GM21723 (cell line): ENCODE measurements around the gene OSBPL9.
A peak's percentile ranks its signal among the peaks of the same experiment; 100 is the strongest.

Experiments used
- ATAC-seq: cut with Tn5 transposase; IDR thresholded peaks from one replicate; pipeline ENCODE4 v1.9.1; 2021; ENCODE audit warnings: mild to moderate bottlenecking, moderate library complexity; ENCODE audit not compliant: unreplicated experiment

The OSBPL9 gene

DNA sequence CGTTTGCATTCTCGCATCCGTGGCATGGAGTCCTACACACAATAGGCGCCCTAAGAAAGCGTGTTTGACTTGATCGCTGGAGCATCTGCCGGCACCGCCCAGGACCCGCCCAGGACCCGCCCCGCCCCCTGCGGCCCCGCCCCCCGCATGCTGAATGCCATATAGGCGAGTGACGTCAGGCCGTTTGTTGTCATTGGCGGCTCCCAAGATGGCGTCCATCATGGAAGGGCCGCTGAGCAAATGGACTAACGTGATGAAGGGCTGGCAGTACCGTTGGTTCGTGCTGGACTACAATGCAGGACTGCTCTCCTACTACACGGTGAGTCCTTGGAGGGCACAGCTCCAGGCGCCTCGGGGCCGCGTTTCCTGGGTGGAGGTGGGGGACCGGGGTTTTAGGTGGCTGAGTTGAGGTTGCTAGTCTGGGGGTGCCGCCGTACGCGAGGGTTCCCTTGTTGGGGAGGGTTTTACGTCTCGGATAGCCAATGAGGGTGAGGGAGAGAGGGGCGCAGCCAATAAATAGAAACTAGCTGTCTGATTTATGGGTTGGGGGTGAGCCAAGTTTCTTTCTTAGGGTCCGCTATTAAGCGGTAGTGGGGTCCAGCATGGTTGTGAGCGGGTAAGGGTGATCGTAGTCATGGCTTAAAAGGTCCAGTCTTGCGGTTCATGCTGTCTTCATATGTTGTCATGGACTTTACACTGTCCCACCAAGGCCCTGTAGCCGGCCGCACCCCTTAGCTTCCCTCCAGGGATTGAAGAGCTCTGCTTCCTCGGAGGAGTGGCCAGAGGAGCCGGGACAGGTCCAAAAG lies at the start of gene OSBPL9:
Gene OSBPL9, plus strand, starts transcription at position 190 of the 806 bp plus-strand sequence. Its CDS starts 19 bp downstream, at position 209.
- ATAC-seq, result peak; percentile 91

- no peak for ATAC-seq
Measured at GRCh38 chr1:51567653-51568052, 49.2 kb upstream of the OSBPL9 start.

DNA sequence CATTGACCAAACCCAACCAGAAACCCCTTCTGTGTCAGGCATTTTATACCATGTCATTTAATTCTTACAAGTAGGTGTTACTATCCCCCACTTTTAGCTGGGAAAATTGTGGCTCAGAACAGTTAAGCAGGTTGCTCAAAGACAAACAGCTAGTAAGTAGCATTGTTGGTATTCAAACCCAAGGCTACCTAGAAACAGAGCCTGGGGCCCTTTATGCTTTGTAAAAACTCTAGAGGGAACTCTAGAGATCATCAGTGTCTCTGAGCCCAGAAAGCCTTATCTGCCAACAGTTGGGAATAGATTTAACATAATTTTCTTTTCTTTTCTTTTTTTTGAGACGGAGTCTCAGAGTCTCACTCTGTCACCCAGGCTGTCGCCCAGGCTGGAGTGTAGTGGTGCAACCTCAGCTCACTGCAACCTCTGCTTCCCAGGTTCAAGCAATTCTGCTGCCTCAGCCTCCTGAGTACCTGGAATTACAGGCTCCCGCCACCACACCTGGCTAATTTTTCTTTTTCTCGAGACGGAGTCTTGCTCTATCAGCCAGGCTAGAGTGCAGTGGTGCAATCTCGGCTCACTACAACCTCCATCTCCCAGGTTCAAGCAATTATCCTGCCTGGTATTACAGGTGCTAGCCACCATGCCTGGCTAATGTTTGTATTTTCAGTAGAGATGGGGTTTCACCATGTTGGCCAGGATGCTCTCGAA lies 48.5 kb upstream of the OSBPL9 start:
- ATAC-seq, result no peak

GRCh38 chr1:51569284-51570062 lies 47.4 kb upstream of the OSBPL9 start:
- ATAC-seq, result peak; percentile 84

GRCh38 chr1:51570063-51570710 lies 46.7 kb upstream of the OSBPL9 start:
- ATAC-seq, result peak; percentile 28

- no peak for ATAC-seq
Measured at GRCh38 chr1:51572365-51572764, 44.5 kb upstream of the OSBPL9 start.

GRCh38 chr1:51574796-51575195 lies 42.1 kb upstream of the OSBPL9 start:
- ATAC-seq, result no peak

DNA sequence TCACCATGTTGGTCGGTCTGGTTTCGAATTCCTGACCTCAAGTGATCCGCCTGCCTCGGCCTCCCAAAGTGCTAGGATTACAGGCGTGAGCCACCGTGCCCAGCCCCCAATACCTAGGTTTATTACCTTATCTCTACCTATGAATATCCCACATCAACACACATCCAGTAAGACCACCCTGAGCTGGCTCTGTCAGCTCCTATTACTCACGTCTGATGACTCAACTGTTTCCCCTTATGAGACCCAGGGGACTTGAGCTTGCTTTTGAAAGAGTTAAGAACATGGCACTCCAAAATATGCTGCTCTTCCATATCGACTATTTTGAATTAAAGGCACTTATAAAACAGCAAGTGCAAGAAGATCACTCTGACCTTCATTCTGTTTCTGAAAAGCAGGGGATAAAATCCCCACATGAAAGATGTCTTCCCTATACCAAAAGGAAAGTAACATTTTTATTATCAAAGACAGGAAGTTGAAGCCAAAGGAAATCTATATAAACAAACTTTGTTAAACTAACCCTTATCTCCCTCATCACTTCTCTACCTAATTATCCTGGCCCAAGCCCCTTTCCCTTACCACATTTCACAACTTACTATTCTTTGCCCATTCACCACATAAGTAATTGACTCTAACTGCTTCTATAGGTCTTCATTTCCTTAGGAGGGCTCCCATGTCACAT lies 41.3 kb upstream of the OSBPL9 start:
- no peak for ATAC-seq

GRCh38 chr1:51576085-51576444 lies 40.8 kb upstream of the OSBPL9 start:
- ATAC-seq, result no peak

DNA sequence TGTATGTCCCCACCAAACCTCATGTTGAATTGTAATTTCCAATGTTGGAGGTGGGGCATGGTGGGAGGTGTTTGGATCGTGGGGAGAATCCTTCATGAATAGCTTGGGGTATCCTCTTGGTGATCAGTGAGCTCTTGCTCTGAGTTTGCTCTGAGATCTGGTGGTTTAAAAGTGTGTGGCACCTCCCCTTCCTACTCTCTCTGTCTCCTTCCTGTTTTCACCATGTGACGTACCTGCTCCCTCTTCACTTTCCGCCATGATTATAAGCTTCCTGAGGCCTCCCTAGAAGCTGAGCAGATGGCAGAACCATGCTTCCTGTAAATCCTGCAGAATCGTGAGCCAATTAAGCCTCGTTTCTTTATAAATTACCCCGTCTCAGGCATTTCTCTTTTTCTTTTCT lies 40.0 kb upstream of the OSBPL9 start:
- no peak for ATAC-seq

DNA sequence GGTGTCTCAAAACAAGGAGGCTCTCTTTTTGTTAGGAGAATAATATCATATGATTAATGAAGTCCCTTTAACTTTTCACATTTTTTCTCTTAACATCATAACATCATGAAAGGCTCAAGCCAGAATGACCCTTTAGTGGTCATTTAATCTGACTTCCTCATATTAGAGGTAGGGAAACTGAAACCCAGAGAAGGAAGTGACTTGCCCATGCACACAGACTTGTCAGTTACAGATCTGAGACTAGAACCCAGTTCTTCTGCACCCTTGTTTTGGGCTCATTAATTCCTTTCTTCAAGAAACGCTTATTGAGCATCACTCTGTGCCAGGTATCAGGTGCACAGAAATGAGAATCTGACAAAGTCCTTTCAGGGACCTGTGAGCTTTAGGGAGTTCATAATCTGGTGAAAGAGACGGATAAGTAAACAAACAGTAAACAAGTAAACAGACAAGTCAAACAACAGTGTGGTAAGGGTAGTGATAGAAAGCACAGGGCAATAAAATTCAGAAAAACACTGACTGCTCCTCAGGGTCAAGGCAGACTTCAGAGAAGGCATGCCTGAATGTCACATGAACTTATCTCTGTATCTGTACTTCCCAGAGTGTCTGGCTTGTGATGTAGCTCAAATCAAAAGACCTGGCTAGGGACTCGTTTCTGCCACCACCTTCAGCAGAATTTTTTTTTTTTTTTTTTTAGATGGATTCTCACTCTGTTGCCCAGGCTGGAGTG lies 38.3 kb upstream of the OSBPL9 start:
- ATAC-seq, result peak; percentile 78

GRCh38 chr1:51581238-51581637 lies 35.7 kb upstream of the OSBPL9 start:
- ATAC-seq, result no peak

DNA sequence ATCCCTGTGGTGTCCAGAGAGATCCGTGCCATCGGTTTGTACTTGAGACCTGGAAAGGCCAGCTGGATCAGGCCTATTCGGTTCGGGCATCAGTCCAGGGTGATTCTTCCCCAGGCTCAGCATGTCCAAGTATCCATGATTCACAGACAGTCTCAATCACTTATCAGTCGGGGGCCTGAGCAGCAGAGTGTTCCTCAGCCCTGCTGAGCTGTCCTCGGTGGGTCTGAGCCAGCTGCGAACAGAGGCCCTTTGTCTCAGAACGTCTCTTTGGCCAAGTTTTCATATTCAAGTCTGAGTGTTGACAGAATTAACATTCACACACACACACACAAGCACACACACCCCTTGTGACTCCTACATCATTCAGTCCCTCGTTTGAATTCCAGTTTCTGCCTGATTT lies 33.4 kb upstream of the OSBPL9 start:
- ATAC-seq, result no peak

- no peak for ATAC-seq
Measured at GRCh38 chr1:51584021-51584420, 32.9 kb upstream of the OSBPL9 start.

GRCh38 chr1:51592711-51593110 lies 24.2 kb upstream of the OSBPL9 start:
- ATAC-seq, result no peak

DNA sequence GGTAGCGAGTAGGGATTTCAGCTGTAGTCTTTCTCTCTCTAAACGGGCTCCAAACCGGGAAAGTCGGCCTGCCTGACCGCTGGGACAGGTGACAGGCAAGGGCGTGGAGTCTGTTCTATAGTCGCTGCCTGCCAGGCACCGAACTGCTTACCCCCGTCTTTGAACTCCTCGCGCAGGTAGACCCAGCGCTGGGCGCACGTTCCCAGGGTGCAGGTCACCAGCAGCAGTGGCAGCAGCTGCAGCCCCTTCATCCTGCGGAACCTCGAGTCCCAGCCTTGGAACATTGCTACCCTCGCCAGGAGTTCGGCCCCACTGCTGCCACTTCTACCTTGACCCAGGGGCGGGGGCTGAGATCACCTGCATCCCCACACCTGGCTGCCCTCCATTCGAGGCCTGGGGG lies 22.2 kb upstream of the OSBPL9 start:
- no peak for ATAC-seq

- no peak for ATAC-seq
Measured at GRCh38 chr1:51600529-51600928, 16.4 kb upstream of the OSBPL9 start.

DNA sequence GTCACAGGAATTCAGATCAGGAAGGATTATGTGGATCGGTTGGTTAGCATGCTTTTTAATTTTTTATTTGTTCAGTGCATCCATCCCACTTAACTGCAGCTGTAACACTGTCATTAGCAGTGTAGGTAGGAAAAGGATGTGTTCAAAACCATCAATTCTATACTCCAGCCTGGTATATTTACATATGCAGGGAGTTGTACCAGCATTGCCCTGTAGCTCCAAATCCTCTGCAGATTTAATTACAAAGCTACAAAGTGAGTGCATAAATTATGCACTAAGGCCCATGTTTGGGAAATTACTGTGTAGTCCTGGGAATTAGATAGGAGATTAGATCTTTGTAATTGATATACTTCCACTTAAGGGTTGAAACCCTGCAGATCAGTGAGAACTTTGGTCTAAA lies 15.9 kb upstream of the OSBPL9 start:
- ATAC-seq, result no peak

GRCh38 chr1:51605961-51606723 lies 10.8 kb upstream of the OSBPL9 start:
- no peak for ATAC-seq
